Measurements from ENCODE around the gene FRS2.

FRS2 gene

DNA sequence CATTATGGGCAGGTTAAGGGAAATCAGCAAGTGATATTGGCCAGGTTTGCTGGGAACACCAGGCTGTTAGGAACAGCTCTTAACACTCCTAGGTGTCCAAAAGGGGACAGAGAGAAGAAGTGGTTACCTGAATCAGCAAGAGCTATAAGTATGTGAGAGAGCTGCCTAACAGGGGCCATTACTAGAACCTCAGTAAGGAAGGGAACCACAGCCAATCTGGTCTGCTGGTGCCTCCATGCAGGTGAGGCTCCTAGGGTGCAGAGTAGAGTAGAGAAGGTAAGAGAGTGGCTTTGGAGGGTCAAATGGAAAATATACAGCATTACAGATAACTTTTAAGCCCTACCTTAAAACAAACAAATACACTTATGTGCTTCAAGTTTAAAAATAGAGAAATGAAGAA is 78.5 kb downstream of the FRS2 start:
- Histone ChIP-seq H3K14ac (ENCODE audit: low read length in 2 of 2) (no peak overlapping the region), H3K4me3 (ENCODE audit: insufficient read depth in 1 of 2, low read depth in 1 of 2, low read length in 2 of 2) (no peak overlapping the region), H3K36me3 (ENCODE audit: control insufficient read depth in 1 of 2, insufficient read depth in 2 of 2, low read depth in 1 of 2, low read length in 2 of 2) (peaks cover 2 to 12% of the 10 kb centered on the region in 2 experiments), H2AFZ (ENCODE audit: low read depth, low read length) (no peak overlapping the region), H2BK120ac (ENCODE audit: low read depth, low read length) (no peak overlapping the region), H3K27me3 (ENCODE audit: control insufficient read depth in 1 of 2, insufficient read depth in 1 of 2, low read length in 2 of 2) (no peaks in the 10 kb centered on the region), H2BK15ac (ENCODE audit: low read depth, poor library complexity, severe bottlenecking) (no peak overlapping the region), H4K91ac (ENCODE audit: low read length) (no peak overlapping the region), H3K23ac (ENCODE audit: low read length in 2 of 2) (no peak overlapping the region), H3K9ac (ENCODE audit: low read length) (no peak overlapping the region), H3K27ac (ENCODE audit: low read length, poor library complexity, severe bottlenecking) (no peak overlapping the region), H2BK5ac (ENCODE audit: low read depth, low read length, poor library complexity, severe bottlenecking) (no peak overlapping the region), H3K9me3 (ENCODE audit: control insufficient read depth, low read length) (peaks cover 15% of the 10 kb centered on the region), H3K79me1 (replicated peaks; ENCODE audit: low read length, poor library complexity, severe bottlenecking) (peaks cover 18% of the 10 kb centered on the region), H3K4ac (ENCODE audit: low read depth in 1 of 2, low read length in 2 of 2) (no peak overlapping the region), H2BK12ac (ENCODE audit: low read length in 2 of 2) (no peak overlapping the region), H4K8ac (ENCODE audit: low read length) (no peak overlapping the region), H3K4me1 (ENCODE audit: control insufficient read depth, insufficient read depth, low read depth, low read length) (peaks cover 1% of the 10 kb centered on the region), H2AK5ac (ENCODE audit: low read length, severe bottlenecking) (no peak overlapping the region), H3K4me2 (ENCODE audit: low read length, poor library complexity, severe bottlenecking) (no peak overlapping the region), H3K18ac (ENCODE audit: low read depth in 1 of 2, low read length in 2 of 2) (no peak overlapping the region)
- no peak for DNase-seq

DNA sequence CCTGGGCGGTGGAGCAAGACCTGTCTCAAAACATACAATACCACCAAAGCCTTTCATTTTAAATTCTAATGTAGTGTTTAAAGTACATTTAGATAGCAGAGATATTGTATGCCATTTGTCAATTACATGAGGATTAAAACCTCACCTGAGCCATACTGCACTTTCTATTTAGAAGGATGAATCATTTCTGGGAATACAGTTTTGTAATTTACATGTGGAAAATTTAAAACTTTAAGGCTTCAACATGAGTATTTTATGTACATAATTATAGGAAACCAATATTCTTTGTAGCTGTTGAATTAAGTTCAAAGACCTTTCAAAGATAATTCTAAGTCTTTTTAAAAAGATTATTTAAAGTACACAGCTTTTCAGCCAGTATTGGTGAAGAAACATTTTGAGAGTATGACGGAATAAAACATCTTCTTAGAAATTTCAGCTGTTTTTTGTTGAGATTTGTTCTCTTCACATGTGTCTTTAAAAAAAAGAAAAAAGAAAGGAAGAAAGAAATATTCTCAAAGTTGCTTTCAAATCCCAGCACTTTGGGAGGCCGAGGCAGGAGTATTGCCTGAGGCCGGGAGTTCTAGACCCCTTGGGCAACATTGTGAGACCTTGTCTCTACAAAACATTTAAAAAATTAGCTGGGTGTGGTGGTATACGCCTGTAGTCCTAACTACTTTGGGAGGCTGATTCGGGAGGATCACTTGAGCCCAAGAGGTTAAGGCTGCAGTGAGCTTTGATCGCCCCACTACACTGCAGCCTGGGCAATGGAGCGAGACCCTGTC is 80.6 kb downstream of the FRS2 start:
- Histone ChIP-seq H3K27ac (ENCODE audit: low read length, poor library complexity, severe bottlenecking) (no peak overlapping the region), H3K27me3 (ENCODE audit: control insufficient read depth in 1 of 2, insufficient read depth in 1 of 2, low read length in 2 of 2) (no peaks in the 10 kb centered on the region), H3K4me1 (ENCODE audit: control insufficient read depth, insufficient read depth, low read depth, low read length) (peaks cover 3% of the 10 kb centered on the region), H3K23ac (ENCODE audit: low read length in 2 of 2) (no peak overlapping the region), H2BK120ac (ENCODE audit: low read depth, low read length) (no peak overlapping the region), H3K9ac (ENCODE audit: low read length) (no peak overlapping the region), H2BK12ac (ENCODE audit: low read length in 2 of 2) (no peak overlapping the region), H3K4ac (ENCODE audit: low read depth in 1 of 2, low read length in 2 of 2) (no peak overlapping the region), H2AK5ac (ENCODE audit: low read length, severe bottlenecking) (no peak overlapping the region), H4K8ac (ENCODE audit: low read length) (no peak overlapping the region), H2BK15ac (ENCODE audit: low read depth, poor library complexity, severe bottlenecking) (no peak overlapping the region), H3K4me2 (ENCODE audit: low read length, poor library complexity, severe bottlenecking) (no peak overlapping the region), H4K91ac (ENCODE audit: low read length) (no peak overlapping the region), H3K36me3 (ENCODE audit: control insufficient read depth in 1 of 2, insufficient read depth in 2 of 2, low read depth in 1 of 2, low read length in 2 of 2) (peaks cover 2 to 7% of the 10 kb centered on the region in 2 experiments), H3K14ac (ENCODE audit: low read length in 2 of 2) (no peak overlapping the region), H3K4me3 (ENCODE audit: insufficient read depth in 1 of 2, low read depth in 1 of 2, low read length in 2 of 2) (no peak overlapping the region), H3K79me1 (replicated peaks; ENCODE audit: low read length, poor library complexity, severe bottlenecking) (peaks cover 19% of the 10 kb centered on the region), H2AFZ (ENCODE audit: low read depth, low read length) (no peak overlapping the region), H3K18ac (ENCODE audit: low read depth in 1 of 2, low read length in 2 of 2) (no peak overlapping the region), H2BK5ac (ENCODE audit: low read depth, low read length, poor library complexity, severe bottlenecking) (no peak overlapping the region), H3K9me3 (ENCODE audit: control insufficient read depth, low read length) (peaks cover 2% of the 10 kb centered on the region)
- no peak for DNase-seq
- WGBS = 88% methylated on average over 5 of the region's 8 CpGs

DNA sequence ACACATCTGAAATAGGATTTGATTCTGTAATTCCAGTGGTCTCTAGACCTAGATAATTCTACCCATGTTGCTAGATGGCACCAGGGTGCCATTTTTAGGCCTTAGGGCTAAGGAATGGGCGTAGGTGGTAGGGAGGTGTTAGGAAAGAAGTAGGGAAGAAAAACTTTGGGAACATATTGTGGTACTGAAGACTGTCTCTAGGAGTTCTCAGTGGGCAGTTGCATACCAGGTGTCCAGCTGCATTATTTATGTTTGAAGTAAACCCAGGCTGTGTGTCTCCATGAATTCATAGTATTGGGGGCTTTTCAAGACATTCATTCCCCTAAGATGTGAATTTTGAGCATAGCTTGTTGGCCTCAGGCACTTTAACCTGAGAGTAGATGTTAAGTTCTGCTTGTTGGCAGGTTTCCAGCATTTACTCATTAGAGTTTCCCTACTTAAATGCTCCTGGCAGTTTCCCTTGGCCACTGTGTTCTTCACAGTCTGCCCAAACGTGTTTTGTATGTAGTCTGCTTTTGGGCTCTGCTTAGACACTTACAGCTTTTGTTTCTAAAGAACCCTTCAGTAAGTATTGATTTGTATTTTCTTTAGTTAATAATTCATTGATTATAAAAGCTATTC is 83.5 kb downstream of the FRS2 start:
- H2AFZ ChIP-seq (ENCODE audit: low read depth, low read length) = no peak overlapping the region
- no peak overlapping the region for H3K14ac ChIP-seq (ENCODE audit: low read length in 2 of 2)
- no peak overlapping the region for H2BK15ac ChIP-seq (ENCODE audit: low read depth, poor library complexity, severe bottlenecking)
- DNase-seq = peak; percentile 78
- H3K79me1 ChIP-seq (replicated peaks; ENCODE audit: low read length, poor library complexity, severe bottlenecking) = peaks cover 22% of the 10 kb centered on the region
- no peak overlapping the region for H3K4ac ChIP-seq (ENCODE audit: low read depth in 1 of 2, low read length in 2 of 2)
- no peaks in the 10 kb centered on the region for H3K27me3 ChIP-seq (ENCODE audit: control insufficient read depth in 1 of 2, insufficient read depth in 1 of 2, low read length in 2 of 2)
- peaks cover 3% of the 10 kb centered on the region for H3K4me1 ChIP-seq (ENCODE audit: control insufficient read depth, insufficient read depth, low read depth, low read length)
- WGBS = 76% methylated on average over 1 of the region's 2 CpGs
- no peak overlapping the region for H3K4me2 ChIP-seq (ENCODE audit: low read length, poor library complexity, severe bottlenecking)
- H3K36me3 ChIP-seq (ENCODE audit: control insufficient read depth in 1 of 2, insufficient read depth in 2 of 2, low read depth in 1 of 2, low read length in 2 of 2) = peaks cover 2 to 7% of the 10 kb centered on the region in 2 experiments
- H2BK12ac ChIP-seq (ENCODE audit: low read length in 2 of 2) = peak overlapping the region in 1 of 2 experiments; percentile 29
- no peaks in the 10 kb centered on the region for H3K9me3 ChIP-seq (ENCODE audit: control insufficient read depth, low read length)
- no peak overlapping the region for H3K4me3 ChIP-seq (ENCODE audit: insufficient read depth in 1 of 2, low read depth in 1 of 2, low read length in 2 of 2)
- H4K8ac ChIP-seq (ENCODE audit: low read length) = no peak overlapping the region
- no peak overlapping the region for H2BK120ac ChIP-seq (ENCODE audit: low read depth, low read length)
- no peak overlapping the region for H4K91ac ChIP-seq (ENCODE audit: low read length)
- no peak overlapping the region for H3K27ac ChIP-seq (ENCODE audit: low read length, poor library complexity, severe bottlenecking)
- H2BK5ac ChIP-seq (ENCODE audit: low read depth, low read length, poor library complexity, severe bottlenecking) = no peak overlapping the region
- no peak overlapping the region for H3K18ac ChIP-seq (ENCODE audit: low read depth in 1 of 2, low read length in 2 of 2)
- H2AK5ac ChIP-seq (ENCODE audit: low read length, severe bottlenecking) = no peak overlapping the region
- no peak overlapping the region for H3K9ac ChIP-seq (ENCODE audit: low read length)
- H3K23ac ChIP-seq (ENCODE audit: low read length in 2 of 2) = no peak overlapping the region

DNA sequence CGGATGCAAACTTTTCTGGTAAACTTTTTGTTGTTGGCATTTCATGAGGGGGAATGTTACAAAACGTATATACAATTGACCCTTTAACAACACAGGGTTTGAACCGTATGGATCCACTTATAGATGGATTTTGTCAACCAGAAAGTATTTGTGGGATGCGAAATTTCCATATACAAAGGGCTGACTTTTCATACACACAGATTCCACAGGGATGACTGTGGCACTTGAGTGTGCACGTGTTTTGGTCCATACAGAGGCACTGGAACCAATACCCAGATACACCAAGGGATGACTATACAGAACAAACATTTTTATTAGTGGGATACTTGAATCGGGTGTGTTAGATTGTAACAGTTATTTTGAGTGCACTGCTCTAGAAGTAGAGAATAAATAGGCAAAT is 85.3 kb downstream of the FRS2 start:
- Histone ChIP-seq H3K4me3 (ENCODE audit: insufficient read depth in 1 of 2, low read depth in 1 of 2, low read length in 2 of 2) (no peak overlapping the region), H3K9me3 (ENCODE audit: control insufficient read depth, low read length) (no peaks in the 10 kb centered on the region), H3K79me1 (replicated peaks; ENCODE audit: low read length, poor library complexity, severe bottlenecking) (peaks cover 18% of the 10 kb centered on the region), H4K8ac (ENCODE audit: low read length) (no peak overlapping the region), H3K4me2 (ENCODE audit: low read length, poor library complexity, severe bottlenecking) (no peak overlapping the region), H2AFZ (ENCODE audit: low read depth, low read length) (no peak overlapping the region), H2BK120ac (ENCODE audit: low read depth, low read length) (no peak overlapping the region), H2BK12ac (ENCODE audit: low read length in 2 of 2) (no peak overlapping the region), H3K36me3 (ENCODE audit: control insufficient read depth in 1 of 2, insufficient read depth in 2 of 2, low read depth in 1 of 2, low read length in 2 of 2) (peaks cover 2 to 3% of the 10 kb centered on the region in 2 experiments), H4K91ac (ENCODE audit: low read length) (no peak overlapping the region), H3K27me3 (ENCODE audit: control insufficient read depth in 1 of 2, insufficient read depth in 1 of 2, low read length in 2 of 2) (no peaks in the 10 kb centered on the region), H3K4ac (ENCODE audit: low read depth in 1 of 2, low read length in 2 of 2) (no peak overlapping the region), H3K9ac (ENCODE audit: low read length) (peak overlapping the region; percentile 21), H3K14ac (ENCODE audit: low read length in 2 of 2) (no peak overlapping the region), H2BK15ac (ENCODE audit: low read depth, poor library complexity, severe bottlenecking) (no peak overlapping the region), H3K27ac (ENCODE audit: low read length, poor library complexity, severe bottlenecking) (no peak overlapping the region), H2AK5ac (ENCODE audit: low read length, severe bottlenecking) (no peak overlapping the region), H3K4me1 (ENCODE audit: control insufficient read depth, insufficient read depth, low read depth, low read length) (peaks cover 3% of the 10 kb centered on the region), H3K18ac (ENCODE audit: low read depth in 1 of 2, low read length in 2 of 2) (no peak overlapping the region), H2BK5ac (ENCODE audit: low read depth, low read length, poor library complexity, severe bottlenecking) (no peak overlapping the region), H3K23ac (ENCODE audit: low read length in 2 of 2) (no peak overlapping the region)
- WGBS = 0% methylated on average over 4 of the region's 6 CpGs
- peak; percentile 98 for DNase-seq

Measured in mesenchymal stem cell (in vitro differentiated cells and primary cell).